Mesenchymal stem cell (in vitro differentiated cells and primary cell): ENCODE measurements around the gene ANKS1A.

Experiments
- DNase-seq: peaks from one replicate; pipeline ENCODE4 v3.0.0-alpha.2; 2013
- H2AFZ ChIP-seq: one replicate; pipeline ENCODE4 v1.6.1; 2013; ENCODE audit warnings: low read depth, mild to moderate bottlenecking, control low read depth, inconsistent platforms, low read length, moderate library complexity
- H2AK5ac ChIP-seq: 2 replicates; pipeline ENCODE4 v1.6.1; 2013; ENCODE audit warnings: low read length, moderate library complexity, mild to moderate bottlenecking, inconsistent platforms; ENCODE audit not compliant: severe bottlenecking
- H2BK120ac ChIP-seq: one replicate; pipeline ENCODE4 v1.6.1; 2013; ENCODE audit warnings: low read depth, mild to moderate bottlenecking, inconsistent platforms, low read length, moderate library complexity
- H2BK12ac ChIP-seq, 2 experiments: one replicate each; pipeline ENCODE4 v1.6.1; 2013; ENCODE audit warnings: inconsistent platforms in 2 of 2, low read length in 2 of 2, mild to moderate bottlenecking in 2 of 2, moderate library complexity in 2 of 2, control low read depth in 1 of 2
- H2BK15ac ChIP-seq: one replicate; pipeline ENCODE4 v1.6.1; 2013; ENCODE audit warnings: mild to moderate bottlenecking, low read depth, inconsistent platforms; ENCODE audit not compliant: poor library complexity, severe bottlenecking
- H2BK5ac ChIP-seq: 2 replicates; pipeline ENCODE4 v1.6.1; 2013; ENCODE audit warnings: low read depth, mild to moderate bottlenecking, low read length, control low read depth, inconsistent platforms; ENCODE audit not compliant: poor library complexity, severe bottlenecking
- H3K14ac ChIP-seq, 2 experiments: one replicate each; pipeline ENCODE4 v1.6.1; 2013; ENCODE audit warnings: inconsistent platforms in 2 of 2, low read length in 2 of 2, control low read depth in 1 of 2, mild to moderate bottlenecking in 1 of 2, moderate library complexity in 1 of 2
- H3K18ac ChIP-seq, 2 experiments: one replicate each; pipeline ENCODE4 v1.6.1; 2013; ENCODE audit warnings: inconsistent platforms in 2 of 2, low read length in 2 of 2, control low read depth in 1 of 2, low read depth in 1 of 2, mild to moderate bottlenecking in 1 of 2
- H3K23ac ChIP-seq, 2 experiments: one replicate each; pipeline ENCODE4 v1.6.1; 2013; ENCODE audit warnings: inconsistent platforms in 2 of 2, low read length in 2 of 2, mild to moderate bottlenecking in 2 of 2, moderate library complexity in 2 of 2, control low read depth in 1 of 2
- H3K27ac ChIP-seq: 2 replicates; pipeline ENCODE4 v1.5.1; 2013; ENCODE audit warnings: mild to moderate bottlenecking, moderate library complexity, low read length, control low read depth, inconsistent platforms; ENCODE audit not compliant: poor library complexity, severe bottlenecking
- H3K27me3 ChIP-seq, 2 experiments: 2 replicates each; pipeline versions ENCODE4 v1.6.1 to v1.7.0; 2013; ENCODE audit warnings: low read length in 2 of 2, mild to moderate bottlenecking in 2 of 2, moderate library complexity in 2 of 2, control low read depth in 1 of 2, inconsistent platforms in 1 of 2; ENCODE audit not compliant: control insufficient read depth in 1 of 2, insufficient read depth in 1 of 2
- H3K36me3 ChIP-seq, 2 experiments: 2 replicates each; pipeline versions ENCODE4 v1.6.1 to v1.7.0; 2013; ENCODE audit warnings: low read length in 2 of 2, control low read depth in 1 of 2, inconsistent platforms in 1 of 2, low read depth in 1 of 2, mild to moderate bottlenecking in 1 of 2; ENCODE audit not compliant: insufficient read depth in 2 of 2, control insufficient read depth in 1 of 2
- H3K4ac ChIP-seq, 2 experiments: one replicate each; pipeline ENCODE4 v1.6.1; 2013; ENCODE audit warnings: inconsistent platforms in 2 of 2, low read length in 2 of 2, mild to moderate bottlenecking in 2 of 2, moderate library complexity in 2 of 2, control low read depth in 1 of 2, low read depth in 1 of 2
- H3K4me1 ChIP-seq: 2 replicates; pipeline ENCODE4 v1.6.1; 2013; ENCODE audit warnings: low read depth, low read length, control low read depth; ENCODE audit not compliant: control insufficient read depth, insufficient read depth
- H3K4me2 ChIP-seq: 2 replicates; pipeline ENCODE4 v1.6.1; 2013; ENCODE audit warnings: low read length, mild to moderate bottlenecking, inconsistent platforms; ENCODE audit not compliant: poor library complexity, severe bottlenecking
- H3K4me3 ChIP-seq, 2 experiments: 2 replicates each; pipeline versions ENCODE4 v1.5.1 to v1.7.0; 2013; ENCODE audit warnings: low read length in 2 of 2, mild to moderate bottlenecking in 2 of 2, control low read depth in 1 of 2, low read depth in 1 of 2; ENCODE audit not compliant: insufficient read depth in 1 of 2
- H3K79me1 ChIP-seq: replicated peaks from 2 replicates; pipeline ENCODE4 v1.6.1; 2013; ENCODE audit warnings: mild to moderate bottlenecking, control low read depth, low read length, inconsistent platforms; ENCODE audit not compliant: poor library complexity, severe bottlenecking
- H3K9ac ChIP-seq: 2 replicates; pipeline ENCODE4 v1.7.0; 2013; ENCODE audit warnings: mild to moderate bottlenecking, low read length, moderate library complexity
- H3K9me3 ChIP-seq: 2 replicates; pipeline ENCODE4 v1.7.0; 2013; ENCODE audit warnings: mild to moderate bottlenecking, low read length; ENCODE audit not compliant: control insufficient read depth
- H4K8ac ChIP-seq: one replicate; pipeline ENCODE4 v1.6.1; 2013; ENCODE audit warnings: inconsistent platforms, mild to moderate bottlenecking, low read length, moderate library complexity
- H4K91ac ChIP-seq: one replicate; pipeline ENCODE4 v1.6.1; 2013; ENCODE audit warnings: mild to moderate bottlenecking, low read length, inconsistent platforms
- whole genome bisulfite sequencing: methylation state at CpG from one replicate; pipeline ENCODE4 v1.1.7; 2013; ENCODE audit warnings: mixed read lengths; 5-methylcytosine and 5-hydroxymethylcytosine counted together

The ANKS1A gene

GRCh38 chr6:35068206-35068605, 179.2 kb downstream of the ANKS1A start:
- peaks cover 4% of the 10 kb centered on the region for H3K4me1 ChIP-seq
- H3K23ac ChIP-seq = no peak overlapping the region
- H2BK15ac ChIP-seq = no peak overlapping the region
- no peak overlapping the region for H3K14ac ChIP-seq
- no peaks in the 10 kb centered on the region for H3K27me3 ChIP-seq
- H3K4me3 ChIP-seq = no peak overlapping the region
- H4K91ac ChIP-seq = no peak overlapping the region
- no peak overlapping the region for H2AFZ ChIP-seq
- no peaks in the 10 kb centered on the region for H3K9me3 ChIP-seq
- H3K4ac ChIP-seq = no peak overlapping the region
- H2BK12ac ChIP-seq = peak overlapping the region in 1 of 2 experiments; percentile 10
- peaks cover 3% of the 10 kb centered on the region for H3K79me1 ChIP-seq
- no peak overlapping the region for H3K4me2 ChIP-seq
- no peak overlapping the region for H2BK5ac ChIP-seq
- peaks cover 16 to 63% of the 10 kb centered on the region in 2 experiments for H3K36me3 ChIP-seq
- no peak overlapping the region for H4K8ac ChIP-seq
- H3K18ac ChIP-seq = no peak overlapping the region
- 89% methylated on average over 8 of the region's 9 CpGs for WGBS
- no peak overlapping the region for H3K27ac ChIP-seq
- H3K9ac ChIP-seq = no peak overlapping the region
- DNase-seq = no peak
- no peak overlapping the region for H2AK5ac ChIP-seq
- no peak overlapping the region for H2BK120ac ChIP-seq

- Histone ChIP-seq H4K91ac (no peak overlapping the region), H3K27ac (no peak overlapping the region), H3K18ac (no peak overlapping the region), H4K8ac (no peak overlapping the region), H2AK5ac (no peak overlapping the region), H3K79me1 (peaks cover 3% of the 10 kb centered on the region), H3K4ac (no peak overlapping the region), H3K14ac (no peak overlapping the region), H3K9me3 (no peaks in the 10 kb centered on the region), H2BK120ac (no peak overlapping the region), H3K9ac (no peak overlapping the region), H3K23ac (no peak overlapping the region), H2BK5ac (no peak overlapping the region), H2BK12ac (no peak overlapping the region), H3K36me3 (peaks cover 12 to 63% of the 10 kb centered on the region in 2 experiments), H3K4me1 (peaks cover 4% of the 10 kb centered on the region), H3K27me3 (no peaks in the 10 kb centered on the region), H2BK15ac (no peak overlapping the region), H3K4me3 (no peak overlapping the region), H2AFZ (no peak overlapping the region), H3K4me2 (no peak overlapping the region)
- WGBS = 92% methylated on average over 5 of the region's 7 CpGs
- DNase-seq = no peak
Measured at GRCh38 chr6:35068644-35069043, 179.6 kb downstream of the ANKS1A start.

- no peak overlapping the region for H4K8ac ChIP-seq
- WGBS = 93% methylated on average over 2 of the region's 2 CpGs
- H3K9ac ChIP-seq = no peak overlapping the region
- no peak overlapping the region for H3K14ac ChIP-seq
- no peak overlapping the region for H2BK5ac ChIP-seq
- no peak overlapping the region for H2BK120ac ChIP-seq
- peaks cover 3% of the 10 kb centered on the region for H3K79me1 ChIP-seq
- DNase-seq = no peak
- H2AK5ac ChIP-seq = no peak overlapping the region
- no peaks in the 10 kb centered on the region for H3K27me3 ChIP-seq
- H3K27ac ChIP-seq = no peak overlapping the region
- H3K4ac ChIP-seq = no peak overlapping the region
- no peak overlapping the region for H2BK15ac ChIP-seq
- no peak overlapping the region for H4K91ac ChIP-seq
- no peak overlapping the region for H2BK12ac ChIP-seq
- no peak overlapping the region for H2AFZ ChIP-seq
- no peak overlapping the region for H3K4me3 ChIP-seq
- H3K23ac ChIP-seq = no peak overlapping the region
- peaks cover 2% of the 10 kb centered on the region for H3K4me1 ChIP-seq
- H3K4me2 ChIP-seq = no peak overlapping the region
- H3K18ac ChIP-seq = no peak overlapping the region
- no peaks in the 10 kb centered on the region for H3K9me3 ChIP-seq
- peaks cover 15 to 64% of the 10 kb centered on the region in 2 experiments for H3K36me3 ChIP-seq
Measured at GRCh38 chr6:35069262-35069661, 180.2 kb downstream of the ANKS1A start.

GRCh38 chr6:35070111-35070510, 181.1 kb downstream of the ANKS1A start:
- no peak overlapping the region for H3K4me3 ChIP-seq
- no peak overlapping the region for H3K4ac ChIP-seq
- H4K8ac ChIP-seq = no peak overlapping the region
- H4K91ac ChIP-seq = no peak overlapping the region
- no peak overlapping the region for H2BK12ac ChIP-seq
- no peak overlapping the region for H2AK5ac ChIP-seq
- no peak overlapping the region for H2BK5ac ChIP-seq
- 82% methylated on average over 2 of the region's 2 CpGs for WGBS
- no peak overlapping the region for H2BK15ac ChIP-seq
- H3K9me3 ChIP-seq = no peaks in the 10 kb centered on the region
- no peak overlapping the region for H2BK120ac ChIP-seq
- no peak overlapping the region for H3K4me2 ChIP-seq
- no peak overlapping the region for H3K9ac ChIP-seq
- DNase-seq = no peak
- H3K14ac ChIP-seq = no peak overlapping the region
- no peak overlapping the region for H2AFZ ChIP-seq
- H3K23ac ChIP-seq = no peak overlapping the region
- peaks cover 15 to 61% of the 10 kb centered on the region in 2 experiments for H3K36me3 ChIP-seq
- no peak overlapping the region for H3K27ac ChIP-seq
- peaks cover 5% of the 10 kb centered on the region for H3K79me1 ChIP-seq
- no peaks in the 10 kb centered on the region for H3K27me3 ChIP-seq
- H3K18ac ChIP-seq = no peak overlapping the region
- peaks cover 2% of the 10 kb centered on the region for H3K4me1 ChIP-seq
